Measurements from ENCODE around the gene CA10. TPM values are rescaled to one million over a fixed set of nuclear protein-coding genes. Genes with fewer than 3 reads are reported as not detected.

The CA10 gene
- total RNA-seq, 2 donors from 2014 or later = not detected

- TF ChIP-seq CTCF (IDR thresholded peaks at IDR 0.05) = no peak
- Histone ChIP-seq H3K27ac (no peak overlapping the region), H3K9me3 (no peaks in the 10 kb centered on the region), H3K4me3 (no peak overlapping the region), H3K4me1 (no peaks in the 10 kb centered on the region), H3K27me3 (no peaks in the 10 kb centered on the region), H3K36me3 (no peaks in the 10 kb centered on the region)
- DNase-seq (ENCODE audit: low spot score) = no peak
These were observed 423.5 kb downstream of the CA10 start for GRCh38 chr17:51734976-51735375.

- Histone ChIP-seq H3K27ac (no peak overlapping the region), H3K4me1 (no peaks in the 10 kb centered on the region), H3K4me3 (no peak overlapping the region), H3K27me3 (no peaks in the 10 kb centered on the region), H3K36me3 (no peaks in the 10 kb centered on the region), H3K9me3 (no peaks in the 10 kb centered on the region)
- peak in 1 of 2 donors; percentile 67 for TF ChIP-seq CTCF (IDR thresholded peaks at IDR 0.05)
- no peak for DNase-seq (ENCODE audit: low spot score)
These were observed 424.1 kb downstream of the CA10 start for GRCh38 chr17:51734462-51734861.

- no peak for TF ChIP-seq CTCF (IDR thresholded peaks at IDR 0.05)
- DNase-seq (ENCODE audit: low spot score) = no peak
- H3K4me1 ChIP-seq = no peaks in the 10 kb centered on the region
These were observed 425.3 kb downstream of the CA10 start for GRCh38 chr17:51733166-51733565.

GRCh38 chr17:51731941-51732722 is 426.4 kb downstream of the CA10 start:
- Histone ChIP-seq H3K9me3 (no peaks in the 10 kb centered on the region), H3K36me3 (no peaks in the 10 kb centered on the region), H3K4me3 (no peak overlapping the region), H3K27ac (no peak overlapping the region), H3K4me1 (no peaks in the 10 kb centered on the region), H3K27me3 (no peaks in the 10 kb centered on the region)
- TF ChIP-seq CTCF (IDR thresholded peaks at IDR 0.05) = no peak
- DNase-seq (ENCODE audit: low spot score) = no peak

More at GRCh38 chr17:51733166-51733565, 425.3 kb downstream of the CA10 start:
- Histone ChIP-seq H3K27ac (no peak overlapping the region), H3K27me3 (no peaks in the 10 kb centered on the region), H3K4me3 (no peak overlapping the region), H3K9me3 (no peaks in the 10 kb centered on the region), H3K36me3 (no peaks in the 10 kb centered on the region)

- DNase-seq (ENCODE audit: low spot score) = no peak
- H3K9me3 ChIP-seq = no peaks in the 10 kb centered on the region
- no peak overlapping the region for H3K27ac ChIP-seq
- H3K4me3 ChIP-seq = no peak overlapping the region
- no peaks in the 10 kb centered on the region for H3K36me3 ChIP-seq
- no peaks in the 10 kb centered on the region for H3K4me1 ChIP-seq
- H3K27me3 ChIP-seq = no peaks in the 10 kb centered on the region
- TF ChIP-seq CTCF (IDR thresholded peaks at IDR 0.05) = no peak
These were observed 428.0 kb downstream of the CA10 start for GRCh38 chr17:51730303-51731050.
